ENCODE results near the gene TSPYL1.

- TF ChIP-seq CREB1 (IDR thresholded peaks at IDR 0.05) (peak; percentile 88), CREB1 (CRISPR knock-in tag; IDR thresholded peaks at IDR 0.05) (peak; percentile 85), ARNT (IDR thresholded peaks at IDR 0.05) (no peak), CEBPG (CRISPR knock-in tag; IDR thresholded peaks at IDR 0.05) (no peak; the same call in 1 of the 2 replicates), CEBPG (tag; conservative IDR thresholded peaks at IDR 0.05 in 1 of 2, IDR thresholded peaks at IDR 0.05 in 1 of 2) (peak in 1 of 2 experiments; percentile 8; a peak in 1 of 4 replicates), SRSF7 (optimal IDR thresholded peaks at IDR 0.05; ENCODE audit: low read depth, low read length) (no peak), CTCF (IDR thresholded peaks at IDR 0.05 in 2 of 3, conservative IDR thresholded peaks at IDR 0.05 in 1 of 3; ENCODE audit: insufficient read depth in 2 of 3, low read depth in 1 of 3, low read length in 3 of 3) (no peak), ELF2 (CRISPR knock-in tag; IDR thresholded peaks at IDR 0.05) (peak; percentile 10; the same call in 1 of the 2 replicates), SRF (CRISPR knock-in tag; IDR thresholded peaks at IDR 0.05) (no peak), NFYB (IDR thresholded peaks at IDR 0.05; ENCODE audit: extremely low read depth, insufficient read length) (no peak), BACH1 (tag; IDR thresholded peaks at IDR 0.05) (no peak), RFX1 (IDR thresholded peaks at IDR 0.05) (peak; percentile 97), KLF1 (tag; IDR thresholded peaks at IDR 0.05) (no peak), ETV6 (IDR thresholded peaks at IDR 0.05; ENCODE audit: borderline replicate concordance in 1 of 2, low read depth in 2 of 2, low read length in 1 of 2) (no peak), ETV6 (CRISPR knock-in tag; IDR thresholded peaks at IDR 0.05; ENCODE audit: borderline replicate concordance) (no peak), L3MBTL2 (IDR thresholded peaks at IDR 0.05) (no peak)
- TF ChIP-seq, protein P1, sequence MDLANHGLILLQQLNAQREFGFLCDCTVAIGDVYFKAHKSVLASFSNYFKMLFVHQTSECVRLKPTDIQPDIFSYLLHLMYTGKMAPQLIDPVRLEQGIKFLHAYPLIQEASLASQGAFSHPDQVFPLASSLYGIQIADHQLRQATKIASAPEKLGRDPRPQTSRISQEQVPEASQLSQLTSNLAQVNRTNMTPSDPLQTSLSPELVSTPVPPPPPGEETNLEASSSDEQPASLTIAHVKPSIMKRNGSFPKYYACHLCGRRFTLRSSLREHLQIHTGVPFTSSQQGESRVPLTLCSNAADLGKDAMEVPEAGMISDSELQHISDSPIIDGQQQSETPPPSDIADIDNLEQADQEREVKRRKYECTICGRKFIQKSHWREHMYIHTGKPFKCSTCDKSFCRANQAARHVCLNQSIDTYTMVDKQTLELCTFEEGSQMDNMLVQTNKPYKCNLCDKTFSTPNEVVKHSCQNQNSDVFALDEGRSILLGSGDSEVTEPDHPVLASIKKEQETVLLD (IDR thresholded peaks at IDR 0.05), result no peak
Observed at GRCh38 chr6:116253505-116254296, 26.0 kb downstream of the TSPYL1 start, which contains the start of gene TSPYL4.

All from K562 (cell line).